Osteoblast (primary cell): ENCODE measurements around the gene ADGRG1. TPM values are rescaled to one million over a fixed set of nuclear protein-coding genes. Genes with fewer than 3 reads are reported as not detected.

Experiments used
- DNase-seq: peaks from one replicate; pipeline ENCODE4 v3.0.0; 2011; ENCODE audit warnings: low spot score, mixed read lengths; ENCODE audit not compliant: insufficient read length; ENCODE audit errors: missing footprints
- H2AFZ ChIP-seq: 2 replicates; pipeline ENCODE4 v1.6.0; 2011; ENCODE audit warnings: mild to moderate bottlenecking, low read length
- H3K27ac ChIP-seq: 2 replicates; pipeline ENCODE4 v1.5.1; 2011; ENCODE audit warnings: mild to moderate bottlenecking, low read depth, low read length, moderate library complexity
- H3K27me3 ChIP-seq: 2 replicates; pipeline ENCODE4 v1.6.0; 2012; ENCODE audit warnings: mild to moderate bottlenecking, control low read depth, inconsistent platforms, low read length, moderate library complexity; ENCODE audit not compliant: insufficient read depth
- H3K36me3 ChIP-seq: 2 replicates; pipeline ENCODE4 v1.5.1; 2011; ENCODE audit warnings: mild to moderate bottlenecking, low read length, control low read depth, moderate library complexity; ENCODE audit not compliant: insufficient read depth
- H3K4me1 ChIP-seq: 2 replicates; pipeline ENCODE4 v1.5.1; 2011; ENCODE audit warnings: mild to moderate bottlenecking, low read length, control low read depth, moderate library complexity; ENCODE audit not compliant: insufficient read depth
- H3K4me2 ChIP-seq: 2 replicates; pipeline ENCODE4 v1.6.0; 2011; ENCODE audit warnings: mild to moderate bottlenecking, low read length; ENCODE audit not compliant: insufficient read depth
- H3K4me3 ChIP-seq: fragments of 200-600 bp; sonication (generic); 3 replicates; pipeline ENCODE4 v1.5.1; 2012; ENCODE audit warnings: mild to moderate bottlenecking, low read length, inconsistent platforms; ENCODE audit not compliant: insufficient read depth
- H3K79me2 ChIP-seq: 2 replicates; pipeline ENCODE4 v1.6.0; 2012; ENCODE audit warnings: mild to moderate bottlenecking, low read length, control low read depth, inconsistent platforms; ENCODE audit not compliant: insufficient read depth
- H3K9me3 ChIP-seq: 2 replicates; pipeline ENCODE4 v1.5.1; 2011; ENCODE audit warnings: low read depth, low read length, control low read depth
- H4K20me1 ChIP-seq: 2 replicates; pipeline ENCODE4 v1.6.0; 2012; ENCODE audit warnings: mild to moderate bottlenecking, low read length, control low read depth; ENCODE audit not compliant: insufficient read depth
- total RNA-seq: library from RNA; depleted of rRNA; stranded (reverse); fragments of >200 nt; gene quantifications from 2 replicates; pipeline ENCODE4 v1.2.3, GENCODE V29; 2012
- TF ChIP-seq, protein P1 (sequence below): IDR thresholded peaks from 2 replicates; pipeline ENCODE4 v1.5.1; 2011; ENCODE audit warnings: mild to moderate bottlenecking, low read depth, low read length, moderate library complexity; ENCODE audit errors: extremely low read depth

Gene ADGRG1
- total RNA-seq, 1 donor, result 0.72 TPM

DNA sequence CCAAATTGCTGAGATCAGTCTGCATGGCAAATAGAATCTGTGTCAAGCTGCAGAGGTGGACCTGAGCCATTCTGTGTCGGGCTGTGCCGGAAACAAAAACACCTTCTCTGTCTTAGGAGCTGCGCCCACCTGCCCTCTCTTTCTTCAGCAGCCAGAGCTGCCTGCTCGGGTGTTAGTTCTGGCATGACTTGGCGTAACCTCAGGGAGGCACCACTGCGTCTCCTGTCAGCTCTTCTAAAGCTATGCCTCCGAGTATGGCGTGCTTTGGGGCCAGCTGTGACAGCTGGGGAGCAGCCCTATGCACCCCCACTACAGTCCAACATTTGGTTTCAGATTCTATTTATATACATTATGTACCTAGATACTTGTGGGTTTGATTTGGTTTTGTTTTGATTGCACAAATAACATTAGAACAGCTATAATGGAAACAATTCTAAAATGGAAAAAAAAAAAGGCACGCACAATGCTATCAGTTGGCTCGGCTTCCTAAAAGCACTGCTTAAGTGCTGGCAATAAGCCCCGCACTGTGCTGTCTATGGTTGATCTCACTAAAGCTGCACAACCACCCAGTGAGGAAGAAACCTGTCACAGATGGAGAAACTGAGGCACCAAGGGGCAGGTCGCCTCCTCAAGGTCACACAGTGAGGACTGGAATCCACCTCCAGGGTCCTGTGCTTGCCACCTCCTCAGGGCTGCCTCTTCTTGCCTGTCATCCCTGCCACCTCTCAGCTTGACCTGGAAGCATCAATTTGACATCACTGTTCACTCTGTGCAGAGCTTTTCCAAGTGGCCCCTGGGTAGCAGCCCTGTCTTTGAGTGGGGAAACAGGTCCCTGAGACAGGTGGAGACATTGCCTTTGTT is 18.7 kb upstream of the ADGRG1 start:
- peaks cover 14% of the 10 kb centered on the region for H3K27me3 ChIP-seq
- H3K4me1 ChIP-seq, result peaks cover 19% of the 10 kb centered on the region
- peak; percentile 71 for DNase-seq
- no peak overlapping the region for H3K27ac ChIP-seq
- no peaks in the 10 kb centered on the region for H4K20me1 ChIP-seq
- no peak overlapping the region for H3K4me2 ChIP-seq
- H3K4me3 ChIP-seq, result no peak overlapping the region
- H3K9me3 ChIP-seq, result no peaks in the 10 kb centered on the region
- H3K36me3 ChIP-seq, result no peaks in the 10 kb centered on the region
- TF ChIP-seq, protein P1, sequence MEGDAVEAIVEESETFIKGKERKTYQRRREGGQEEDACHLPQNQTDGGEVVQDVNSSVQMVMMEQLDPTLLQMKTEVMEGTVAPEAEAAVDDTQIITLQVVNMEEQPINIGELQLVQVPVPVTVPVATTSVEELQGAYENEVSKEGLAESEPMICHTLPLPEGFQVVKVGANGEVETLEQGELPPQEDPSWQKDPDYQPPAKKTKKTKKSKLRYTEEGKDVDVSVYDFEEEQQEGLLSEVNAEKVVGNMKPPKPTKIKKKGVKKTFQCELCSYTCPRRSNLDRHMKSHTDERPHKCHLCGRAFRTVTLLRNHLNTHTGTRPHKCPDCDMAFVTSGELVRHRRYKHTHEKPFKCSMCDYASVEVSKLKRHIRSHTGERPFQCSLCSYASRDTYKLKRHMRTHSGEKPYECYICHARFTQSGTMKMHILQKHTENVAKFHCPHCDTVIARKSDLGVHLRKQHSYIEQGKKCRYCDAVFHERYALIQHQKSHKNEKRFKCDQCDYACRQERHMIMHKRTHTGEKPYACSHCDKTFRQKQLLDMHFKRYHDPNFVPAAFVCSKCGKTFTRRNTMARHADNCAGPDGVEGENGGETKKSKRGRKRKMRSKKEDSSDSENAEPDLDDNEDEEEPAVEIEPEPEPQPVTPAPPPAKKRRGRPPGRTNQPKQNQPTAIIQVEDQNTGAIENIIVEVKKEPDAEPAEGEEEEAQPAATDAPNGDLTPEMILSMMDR, result peak; percentile 13
- H2AFZ ChIP-seq, result no peak overlapping the region
- no peaks in the 10 kb centered on the region for H3K79me2 ChIP-seq

DNA sequence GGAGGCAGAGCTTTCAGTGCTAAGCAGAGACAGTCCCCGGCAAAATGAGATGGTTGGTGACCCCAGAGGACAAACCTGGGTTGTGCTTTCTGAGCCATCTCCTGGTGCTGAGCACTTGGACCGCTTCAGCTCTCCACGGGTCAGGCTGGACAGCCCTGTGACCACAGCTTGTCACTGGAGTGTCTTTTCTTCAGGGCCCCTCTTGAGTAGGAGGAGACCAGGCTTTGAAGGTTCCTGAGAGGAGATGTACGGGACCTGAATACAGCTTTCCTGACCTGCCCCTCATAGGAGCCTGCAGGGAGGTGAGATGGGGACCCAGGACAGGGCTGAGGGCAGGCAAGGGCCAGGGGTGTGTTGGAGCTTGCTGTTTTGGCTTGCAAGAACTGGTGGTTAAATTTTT is 17.8 kb upstream of the ADGRG1 start:
- H4K20me1 ChIP-seq, result no peaks in the 10 kb centered on the region
- no peak overlapping the region for H3K4me3 ChIP-seq
- peak; percentile 39 for DNase-seq
- peaks cover 19% of the 10 kb centered on the region for H3K4me1 ChIP-seq
- H2AFZ ChIP-seq, result no peak overlapping the region
- H3K27ac ChIP-seq, result no peak overlapping the region
- no peaks in the 10 kb centered on the region for H3K9me3 ChIP-seq
- no peaks in the 10 kb centered on the region for H3K79me2 ChIP-seq
- no peak overlapping the region for H3K4me2 ChIP-seq
- TF ChIP-seq, protein P1, result no peak
- H3K36me3 ChIP-seq, result no peaks in the 10 kb centered on the region
- H3K27me3 ChIP-seq, result peaks cover 11% of the 10 kb centered on the region

DNA sequence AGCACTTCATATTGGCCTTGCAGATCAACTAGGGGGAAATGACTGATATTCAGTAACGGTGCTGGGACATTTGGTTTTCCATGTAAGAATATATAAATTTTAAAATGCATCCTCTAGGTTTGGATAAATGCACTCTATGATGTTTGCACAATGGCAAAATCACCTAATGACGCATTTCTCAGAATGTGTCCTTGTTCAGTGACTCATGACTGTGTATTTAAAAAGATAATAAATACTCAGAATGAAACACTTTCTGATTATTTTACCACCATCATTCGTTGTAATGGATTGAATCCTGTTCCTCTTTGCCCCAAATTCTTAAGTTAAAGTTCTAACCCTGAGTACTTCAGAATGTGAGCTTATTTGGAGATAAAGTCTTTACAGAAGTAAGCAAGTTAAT is 17.2 kb upstream of the ADGRG1 start:
- Histone ChIP-seq H3K4me2 (peak overlapping the region; percentile 7), H3K79me2 (no peaks in the 10 kb centered on the region), H2AFZ (no peak overlapping the region), H3K9me3 (no peaks in the 10 kb centered on the region), H3K36me3 (no peaks in the 10 kb centered on the region), H3K27ac (no peak overlapping the region), H3K27me3 (peaks cover 8% of the 10 kb centered on the region), H4K20me1 (no peaks in the 10 kb centered on the region), H3K4me3 (no peak overlapping the region), H3K4me1 (peaks cover 19% of the 10 kb centered on the region)
- TF ChIP-seq, protein P1, result no peak
- peak; percentile 89 for DNase-seq

DNA sequence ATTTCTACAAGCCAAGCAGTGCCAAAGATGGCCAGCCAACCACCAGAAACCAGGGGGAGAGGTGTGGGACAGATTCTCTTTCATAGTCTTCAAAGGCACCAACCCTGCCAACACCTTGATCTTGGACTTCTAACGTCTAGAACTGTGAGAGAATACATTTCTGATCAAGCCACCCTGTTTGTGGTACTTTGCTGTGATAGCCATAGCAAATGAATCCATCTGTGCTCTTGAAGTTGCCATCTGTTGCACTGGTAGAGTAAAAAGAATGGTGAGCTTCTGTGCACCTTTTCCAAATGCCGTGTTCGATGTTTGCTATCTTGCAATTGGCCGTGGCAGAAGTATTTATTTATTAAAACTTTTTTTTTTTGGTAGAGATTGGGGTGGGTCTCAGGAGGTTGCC is 16.7 kb upstream of the ADGRG1 start:
- H4K20me1 ChIP-seq, result no peaks in the 10 kb centered on the region
- no peaks in the 10 kb centered on the region for H3K36me3 ChIP-seq
- no peak overlapping the region for H2AFZ ChIP-seq
- no peaks in the 10 kb centered on the region for H3K79me2 ChIP-seq
- H3K27me3 ChIP-seq, result peaks cover 7% of the 10 kb centered on the region
- DNase-seq, result peak; percentile 82
- no peak overlapping the region for H3K27ac ChIP-seq
- TF ChIP-seq, protein P1, result no peak
- H3K4me2 ChIP-seq, result no peak overlapping the region
- peaks cover 19% of the 10 kb centered on the region for H3K4me1 ChIP-seq
- H3K4me3 ChIP-seq, result no peak overlapping the region
- no peaks in the 10 kb centered on the region for H3K9me3 ChIP-seq
